Measurements from ENCODE around the gene GRIK2. TPM values are rescaled to one million over a fixed set of nuclear protein-coding genes. Genes with fewer than 3 reads are reported as not detected.

GRIK2 gene
- total RNA-seq, 1 experiment from 2014 or later = 0.61 TPM

DNA sequence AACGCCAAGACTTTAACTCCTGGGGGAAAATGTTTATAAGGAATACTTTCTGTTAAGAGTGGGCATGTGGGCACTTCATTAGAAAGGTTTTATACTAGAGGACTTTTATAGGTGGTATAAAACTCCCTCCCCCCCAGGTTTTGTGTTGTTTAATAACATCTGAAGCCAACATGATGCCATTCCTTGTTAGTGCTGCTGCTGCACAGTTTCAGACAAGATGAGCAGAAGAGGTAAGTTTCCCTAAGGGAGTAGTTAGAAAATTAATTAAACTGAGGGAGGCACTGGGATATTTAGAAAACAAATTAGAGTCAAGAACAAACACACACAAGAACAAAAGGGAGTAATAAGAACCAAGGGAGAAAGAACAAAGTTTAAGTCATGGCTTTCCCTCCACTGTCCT, 362.4 kb downstream of the GRIK2 start:
- H4K20me1 ChIP-seq (ENCODE audit: insufficient read depth) = no peaks in the 10 kb centered on the region
- ChIA-PET CTCF (no interaction called here), POLR2A (ENCODE audit: unreplicated experiment) (no interaction called here)
- no peaks in the 10 kb centered on the region for H3K27me3 ChIP-seq (ENCODE audit: insufficient read depth, low read depth)
- H3K9me2 ChIP-seq (ENCODE audit: insufficient read depth) = no peaks in the 10 kb centered on the region
- no peak for DNase-seq
- no peaks in the 10 kb centered on the region for H3K79me2 ChIP-seq (ENCODE audit: low read depth)
- intact Hi-C loops (cut with micrococcal nuclease; ENCODE audit: unreplicated experiment) = no loop called here
- no peak overlapping the region for H3K4me2 ChIP-seq
- peaks cover 3% of the 10 kb centered on the region; the same call in 1 of the 2 replicates for H3K9me3 ChIP-seq (ENCODE audit: insufficient read depth, low read depth)
- H3F3A ChIP-seq (ENCODE audit: insufficient read depth, low read depth) = peaks cover 2% of the 10 kb centered on the region; the same call in 1 of the 2 replicates
- no peak overlapping the region for H3K27ac ChIP-seq
- no peak for TF ChIP-seq EZH2 (IDR thresholded peaks at IDR 0.05; ENCODE audit: low read depth)
- TF ChIP-seq, protein P1, sequence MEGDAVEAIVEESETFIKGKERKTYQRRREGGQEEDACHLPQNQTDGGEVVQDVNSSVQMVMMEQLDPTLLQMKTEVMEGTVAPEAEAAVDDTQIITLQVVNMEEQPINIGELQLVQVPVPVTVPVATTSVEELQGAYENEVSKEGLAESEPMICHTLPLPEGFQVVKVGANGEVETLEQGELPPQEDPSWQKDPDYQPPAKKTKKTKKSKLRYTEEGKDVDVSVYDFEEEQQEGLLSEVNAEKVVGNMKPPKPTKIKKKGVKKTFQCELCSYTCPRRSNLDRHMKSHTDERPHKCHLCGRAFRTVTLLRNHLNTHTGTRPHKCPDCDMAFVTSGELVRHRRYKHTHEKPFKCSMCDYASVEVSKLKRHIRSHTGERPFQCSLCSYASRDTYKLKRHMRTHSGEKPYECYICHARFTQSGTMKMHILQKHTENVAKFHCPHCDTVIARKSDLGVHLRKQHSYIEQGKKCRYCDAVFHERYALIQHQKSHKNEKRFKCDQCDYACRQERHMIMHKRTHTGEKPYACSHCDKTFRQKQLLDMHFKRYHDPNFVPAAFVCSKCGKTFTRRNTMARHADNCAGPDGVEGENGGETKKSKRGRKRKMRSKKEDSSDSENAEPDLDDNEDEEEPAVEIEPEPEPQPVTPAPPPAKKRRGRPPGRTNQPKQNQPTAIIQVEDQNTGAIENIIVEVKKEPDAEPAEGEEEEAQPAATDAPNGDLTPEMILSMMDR (conservative IDR thresholded peaks at IDR 0.05) = no peak
- no peak overlapping the region for H3K4me3 ChIP-seq
- H3K36me3 ChIP-seq (ENCODE audit: low read depth) = no peaks in the 10 kb centered on the region
- no TSS peak for BruUV-seq (replicated peaks)
- H3K4me1 ChIP-seq (replicated peaks; ENCODE audit: insufficient read depth) = peaks cover 3% of the 10 kb centered on the region; the same call in 1 of the 2 replicates
- H2AFZ ChIP-seq = no peak overlapping the region

DNA sequence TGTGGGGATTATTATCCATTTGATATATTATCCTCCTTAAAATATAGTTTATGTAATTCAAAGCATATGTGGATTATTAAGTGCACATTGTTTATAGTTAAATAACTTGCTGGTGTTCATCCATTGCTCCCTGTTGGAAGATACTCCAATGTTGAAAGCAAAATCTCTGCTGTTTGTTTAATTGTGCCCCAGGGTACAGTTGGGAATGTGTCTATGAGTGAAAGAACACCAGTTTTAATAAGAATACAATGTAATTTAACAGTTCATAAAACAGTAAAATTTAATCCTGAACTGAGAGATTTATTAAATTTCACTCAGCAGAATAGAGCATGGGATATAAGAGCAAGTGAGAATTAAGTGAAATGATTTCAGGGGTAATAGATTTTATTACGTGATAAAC, 364.9 kb downstream of the GRIK2 start:
- H3K4me2 ChIP-seq = no peak overlapping the region
- no peak for DNase-seq
- H3K4me3 ChIP-seq = no peak overlapping the region
- peaks cover 10% of the 10 kb centered on the region; the same call in 1 of the 2 replicates for H3K4me1 ChIP-seq (replicated peaks; ENCODE audit: insufficient read depth)
- H3K27ac ChIP-seq = no peak overlapping the region
- no peaks in the 10 kb centered on the region for H3K36me3 ChIP-seq (ENCODE audit: low read depth)
- no TSS peak for BruUV-seq (replicated peaks)
- peaks cover 7% of the 10 kb centered on the region; the same call in 1 of the 2 replicates for H3F3A ChIP-seq (ENCODE audit: insufficient read depth, low read depth)
- no peaks in the 10 kb centered on the region for H4K20me1 ChIP-seq (ENCODE audit: insufficient read depth)
- no peak overlapping the region for H2AFZ ChIP-seq
- intact Hi-C loops (cut with micrococcal nuclease; ENCODE audit: unreplicated experiment) = no loop called here
- H3K79me2 ChIP-seq (ENCODE audit: low read depth) = no peaks in the 10 kb centered on the region
- no peaks in the 10 kb centered on the region for H3K27me3 ChIP-seq (ENCODE audit: insufficient read depth, low read depth)
- no peaks in the 10 kb centered on the region; the same call in 1 of the 2 replicates for H3K9me3 ChIP-seq (ENCODE audit: insufficient read depth, low read depth)
- POLR2A ChIA-PET (ENCODE audit: unreplicated experiment) = no interaction called here
- TF ChIP-seq EZH2 (IDR thresholded peaks at IDR 0.05; ENCODE audit: low read depth) = no peak
- TF ChIP-seq, protein P1 (conservative IDR thresholded peaks at IDR 0.05) = no peak
- CTCF ChIA-PET = no interaction called here
- no peaks in the 10 kb centered on the region for H3K9me2 ChIP-seq (ENCODE audit: insufficient read depth)

DNA sequence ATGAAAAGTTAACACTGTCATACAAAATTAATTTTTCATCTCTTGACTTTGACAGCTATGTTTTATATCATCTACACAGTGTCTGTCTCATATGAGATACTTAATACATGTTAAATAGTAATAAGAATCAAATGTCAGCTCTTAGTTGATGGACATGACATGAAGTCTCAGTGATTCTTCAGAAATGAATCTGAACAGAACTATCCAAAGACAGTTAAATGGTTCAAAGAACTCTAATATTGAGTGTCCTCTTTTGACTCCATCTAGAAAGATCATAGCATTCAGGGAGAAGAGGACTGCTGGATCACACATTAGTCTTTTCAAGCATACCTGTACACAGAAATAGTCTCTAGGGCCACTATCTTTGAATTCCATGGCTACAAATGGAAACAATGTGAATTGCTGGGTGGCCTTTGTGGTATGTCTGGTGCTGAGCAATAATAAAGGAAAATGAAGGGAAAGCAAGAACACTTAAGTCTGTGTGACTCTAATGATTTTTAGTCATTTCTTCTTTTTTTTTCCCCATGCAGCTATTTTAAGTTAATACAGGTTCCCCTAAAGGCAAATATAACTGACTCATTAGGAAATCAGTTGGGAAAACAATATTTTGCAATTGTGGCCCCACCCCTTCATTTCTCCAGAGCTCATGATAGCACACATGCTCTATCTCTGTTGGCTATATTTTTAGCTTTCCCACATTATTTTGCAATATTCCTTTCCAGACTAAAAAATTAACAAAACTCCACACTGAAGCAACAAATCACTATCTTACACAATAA, 367.5 kb downstream of the GRIK2 start:
- Histone ChIP-seq H3K36me3 (ENCODE audit: low read depth) (no peaks in the 10 kb centered on the region), H3K27ac (peak overlapping the region; percentile 21; the same call in 1 of the 2 replicates), H2AFZ (no peak overlapping the region), H3F3A (ENCODE audit: insufficient read depth, low read depth) (peaks cover 7% of the 10 kb centered on the region; the same call in 1 of the 2 replicates), H3K79me2 (ENCODE audit: low read depth) (no peaks in the 10 kb centered on the region), H3K27me3 (ENCODE audit: insufficient read depth, low read depth) (no peaks in the 10 kb centered on the region), H3K9me2 (ENCODE audit: insufficient read depth) (no peaks in the 10 kb centered on the region), H3K9me3 (ENCODE audit: insufficient read depth, low read depth) (no peaks in the 10 kb centered on the region), H3K4me2 (peak overlapping the region; percentile 2), H3K4me3 (no peak overlapping the region), H4K20me1 (ENCODE audit: insufficient read depth) (no peaks in the 10 kb centered on the region), H3K4me1 (replicated peaks; ENCODE audit: insufficient read depth) (peaks cover 10% of the 10 kb centered on the region; the same call in 1 of the 2 replicates)
- intact Hi-C loops (cut with micrococcal nuclease; ENCODE audit: unreplicated experiment) = no loop called here
- no TSS peak for BruUV-seq (replicated peaks)
- DNase-seq = peak in 1 of 2 experiments; percentile 52
- TF ChIP-seq EZH2 (IDR thresholded peaks at IDR 0.05; ENCODE audit: low read depth) = no peak
- TF ChIP-seq, protein P1 (conservative IDR thresholded peaks at IDR 0.05) = no peak
- ChIA-PET CTCF (interaction anchor here (0.5 kb wide), 1 partner anchor 223 kb away, joined by 7 read pairs; no protein-coding TSS in a partner anchor), POLR2A (ENCODE audit: unreplicated experiment) (no interaction called here)

All from PC-9 (cell line).